Measurements from ENCODE around the gene KERA. TPM values are rescaled to one million over a fixed set of nuclear protein-coding genes. Genes with fewer than 3 reads are reported as not detected.

KERA gene
- polyA plus RNA-seq, 3 donors, result not detected

DNA sequence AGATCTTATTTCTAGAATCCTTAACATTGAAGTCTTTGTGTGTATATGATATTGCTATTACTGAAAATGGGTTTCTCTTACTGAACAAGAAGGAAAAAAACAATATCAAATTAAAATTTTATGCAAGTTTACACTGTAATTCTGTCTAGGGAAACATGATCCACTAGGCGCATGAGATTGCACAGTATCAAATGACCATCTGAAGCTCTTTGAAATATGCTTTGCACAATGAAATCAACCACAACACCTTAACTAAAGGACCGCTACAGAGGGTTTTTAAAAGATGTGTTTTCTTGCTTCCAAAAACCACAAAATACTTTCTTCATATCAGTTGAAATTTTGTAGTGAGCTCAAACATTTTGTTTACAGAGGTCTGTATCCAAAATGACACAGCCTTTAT, 15.1 kb upstream of the KERA start:
- Histone ChIP-seq H4K20me1 (ENCODE audit: insufficient read depth, low read length) (no peaks in the 10 kb centered on the region), H3K27me3 (ENCODE audit: control insufficient read depth in 2 of 2, insufficient read depth in 2 of 2, low read length in 2 of 2) (no peaks in the 10 kb centered on the region), H3K27ac (ENCODE audit: low read depth in 1 of 2, low read length in 2 of 2) (no peak overlapping the region), H3K36me3 (replicated peaks in 1 of 2; ENCODE audit: control insufficient read depth in 1 of 2, insufficient read depth in 2 of 2, low read length in 2 of 2) (no peaks in the 10 kb centered on the region), H3K4me2 (replicated peaks; ENCODE audit: extremely low read depth, low read length, poor library complexity, severe bottlenecking) (no peak overlapping the region), H3K79me2 (ENCODE audit: insufficient read depth, low read length) (no peaks in the 10 kb centered on the region), H3K4me1 (ENCODE audit: control insufficient read depth in 1 of 2, insufficient read depth in 2 of 2, low read length in 2 of 2) (no peaks in the 10 kb centered on the region), H3K4me3 (replicated peaks in 1 of 3; ENCODE audit: low read depth in 2 of 3, low read length in 3 of 3) (no peak overlapping the region), H3K9ac (ENCODE audit: insufficient read depth, low read length, poor library complexity, severe bottlenecking) (no peak overlapping the region), H3K9me3 (replicated peaks in 1 of 2; ENCODE audit: control insufficient read depth in 1 of 2, insufficient read depth in 1 of 2, low read length in 2 of 2) (no peaks in the 10 kb centered on the region), H2AFZ (ENCODE audit: insufficient read depth, low read depth, low read length, poor library complexity, severe bottlenecking) (no peak overlapping the region)
- TF ChIP-seq, protein P1, sequence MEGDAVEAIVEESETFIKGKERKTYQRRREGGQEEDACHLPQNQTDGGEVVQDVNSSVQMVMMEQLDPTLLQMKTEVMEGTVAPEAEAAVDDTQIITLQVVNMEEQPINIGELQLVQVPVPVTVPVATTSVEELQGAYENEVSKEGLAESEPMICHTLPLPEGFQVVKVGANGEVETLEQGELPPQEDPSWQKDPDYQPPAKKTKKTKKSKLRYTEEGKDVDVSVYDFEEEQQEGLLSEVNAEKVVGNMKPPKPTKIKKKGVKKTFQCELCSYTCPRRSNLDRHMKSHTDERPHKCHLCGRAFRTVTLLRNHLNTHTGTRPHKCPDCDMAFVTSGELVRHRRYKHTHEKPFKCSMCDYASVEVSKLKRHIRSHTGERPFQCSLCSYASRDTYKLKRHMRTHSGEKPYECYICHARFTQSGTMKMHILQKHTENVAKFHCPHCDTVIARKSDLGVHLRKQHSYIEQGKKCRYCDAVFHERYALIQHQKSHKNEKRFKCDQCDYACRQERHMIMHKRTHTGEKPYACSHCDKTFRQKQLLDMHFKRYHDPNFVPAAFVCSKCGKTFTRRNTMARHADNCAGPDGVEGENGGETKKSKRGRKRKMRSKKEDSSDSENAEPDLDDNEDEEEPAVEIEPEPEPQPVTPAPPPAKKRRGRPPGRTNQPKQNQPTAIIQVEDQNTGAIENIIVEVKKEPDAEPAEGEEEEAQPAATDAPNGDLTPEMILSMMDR (IDR thresholded peaks at IDR 0.05), result no peak
- no peak for DNase-seq
- H3K27ac Mint-ChIP-seq, result no peak overlapping the region
- no peak overlapping the region for H3K4me3 Mint-ChIP-seq
- H3K4me1 Mint-ChIP-seq, result no peaks in the 10 kb centered on the region
- intact Hi-C loops (cut with micrococcal nuclease), result no loop called here
- peaks cover 0 to 1% (median 0%) of the 10 kb centered on the region in 3 donors for H3K27me3 Mint-ChIP-seq (ENCODE audit: low read depth in 3 of 3)
- no peaks in the 10 kb centered on the region for H3K36me3 Mint-ChIP-seq
- WGBS (ENCODE audit: insufficient coverage), result 100% methylated on average over 1 of the region's 2 CpGs
- peaks cover 0 to 3% (median 0%) of the 10 kb centered on the region in 7 donors for H3K9me3 Mint-ChIP-seq

DNA sequence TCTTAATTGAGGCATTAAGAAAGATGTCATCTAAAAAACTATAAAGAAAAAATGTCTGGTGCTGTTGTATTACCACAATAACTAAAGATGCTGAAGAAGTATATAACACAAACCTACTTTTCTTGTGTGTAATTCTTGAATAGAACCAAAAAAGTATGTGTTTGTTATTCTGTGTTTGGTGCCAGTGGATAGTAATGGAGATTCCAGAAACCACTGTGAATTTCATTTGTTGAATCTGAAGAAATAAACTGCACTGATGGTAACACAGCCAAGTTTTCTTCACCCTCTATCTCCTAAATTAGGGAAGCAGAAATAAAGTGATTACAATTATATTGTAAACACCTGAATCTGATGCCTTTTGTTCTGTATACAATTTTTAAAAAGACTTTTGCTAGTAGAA, 13.1 kb upstream of the KERA start:
- Histone ChIP-seq H3K27ac (ENCODE audit: low read depth in 1 of 2, low read length in 2 of 2) (no peak overlapping the region), H3K9ac (ENCODE audit: insufficient read depth, low read length, poor library complexity, severe bottlenecking) (no peak overlapping the region), H3K9me3 (replicated peaks in 1 of 2; ENCODE audit: control insufficient read depth in 1 of 2, insufficient read depth in 1 of 2, low read length in 2 of 2) (no peaks in the 10 kb centered on the region), H2AFZ (ENCODE audit: insufficient read depth, low read depth, low read length, poor library complexity, severe bottlenecking) (no peak overlapping the region), H4K20me1 (ENCODE audit: insufficient read depth, low read length) (no peaks in the 10 kb centered on the region), H3K4me3 (replicated peaks in 1 of 3; ENCODE audit: low read depth in 2 of 3, low read length in 3 of 3) (no peak overlapping the region), H3K79me2 (ENCODE audit: insufficient read depth, low read length) (no peaks in the 10 kb centered on the region), H3K36me3 (replicated peaks in 1 of 2; ENCODE audit: control insufficient read depth in 1 of 2, insufficient read depth in 2 of 2, low read length in 2 of 2) (no peaks in the 10 kb centered on the region), H3K27me3 (ENCODE audit: control insufficient read depth in 2 of 2, insufficient read depth in 2 of 2, low read length in 2 of 2) (no peaks in the 10 kb centered on the region), H3K4me1 (ENCODE audit: control insufficient read depth in 1 of 2, insufficient read depth in 2 of 2, low read length in 2 of 2) (no peaks in the 10 kb centered on the region), H3K4me2 (replicated peaks; ENCODE audit: extremely low read depth, low read length, poor library complexity, severe bottlenecking) (no peak overlapping the region)
- Mint-ChIP-seq H3K4me1 (no peaks in the 10 kb centered on the region), H3K4me3 (no peak overlapping the region), H3K36me3 (no peaks in the 10 kb centered on the region), H3K9me3 (peaks cover 0 to 3% (median 0%) of the 10 kb centered on the region in 7 donors), H3K27ac (no peak overlapping the region), H3K27me3 (ENCODE audit: low read depth in 3 of 3) (peaks cover 0 to 1% (median 0%) of the 10 kb centered on the region in 3 donors)
- intact Hi-C loops (cut with micrococcal nuclease), result no loop called here
- DNase-seq, result no peak
- TF ChIP-seq, protein P1 (IDR thresholded peaks at IDR 0.05), result no peak
